Measurements from ENCODE around the gene EHMT1.

Gene EHMT1

GRCh38 chr9:137672907-137673791 lies 54.3 kb downstream of the EHMT1 start:
- H3K79me2 ChIP-seq (ENCODE audit: low read length): peaks cover 84% of the 10 kb centered on the region
- peaks cover 2% of the 10 kb centered on the region for H3K4me1 ChIP-seq (ENCODE audit: low read length)
- 0 out of 2 replicates have a peak, but pooled peaks cover 4% of the 10 kb centered on the region for H3K36me3 ChIP-seq (replicated peaks; ENCODE audit: insufficient read depth, low read length)
- TF ChIP-seq EZH2phosphoT487 (IDR thresholded peaks at IDR 0.05; ENCODE audit: low read length): no peak
- no peak for TF ChIP-seq EZH2 (optimal IDR thresholded peaks at IDR 0.05; ENCODE audit: low read depth, low read length)
- TF ChIP-seq CTCF (IDR thresholded peaks at IDR 0.05; ENCODE audit: low read length): peak; percentile 91
- no peaks in the 10 kb centered on the region for H3K9me2 ChIP-seq (replicated peaks; ENCODE audit: insufficient read depth, low read length)
- no peak overlapping the region for H3K4me3 ChIP-seq (ENCODE audit: low read length)
- no peak overlapping the region for H3K27ac ChIP-seq (ENCODE audit: low read length)
- no peaks in the 10 kb centered on the region for H3K27me3 ChIP-seq (replicated peaks; ENCODE audit: insufficient read depth, low read length)
- H2AFZ ChIP-seq (ENCODE audit: low read length): no peak overlapping the region
- peak; percentile 70 for DNase-seq
- no peak overlapping the region for H3K9ac ChIP-seq (ENCODE audit: low read length)
- H3K9me3 ChIP-seq (replicated peaks; ENCODE audit: insufficient read depth, low read length): no peaks in the 10 kb centered on the region
- H3K4me2 ChIP-seq (ENCODE audit: low read depth, low read length): no peak overlapping the region
- peaks cover 12% of the 10 kb centered on the region for H4K20me1 ChIP-seq (ENCODE audit: insufficient read depth, low read length)
- H3F3A ChIP-seq (ENCODE audit: insufficient read depth, low read length): peaks cover 2% of the 10 kb centered on the region

DNA sequence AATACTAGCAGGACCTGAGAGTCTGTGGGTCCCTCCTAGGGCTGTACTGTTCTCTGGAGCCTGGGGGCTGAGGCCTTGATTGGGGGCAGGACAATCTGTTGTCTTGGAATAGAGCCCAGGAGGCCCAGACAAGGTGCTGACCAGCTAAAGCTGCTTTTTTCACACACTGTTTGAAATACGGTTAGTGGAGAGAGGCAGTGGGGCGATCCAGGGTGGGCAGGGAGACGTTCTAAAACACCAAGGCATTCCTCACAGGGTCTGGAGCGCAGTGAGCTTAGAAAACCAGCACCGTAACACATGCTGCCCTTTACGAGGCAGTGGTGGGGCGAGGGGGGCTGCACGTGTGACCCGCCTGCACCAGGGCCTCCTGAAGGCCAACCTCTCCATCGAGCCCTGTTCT lies 55.1 kb downstream of the EHMT1 start:
- no peaks in the 10 kb centered on the region for H3K9me2 ChIP-seq (replicated peaks; ENCODE audit: insufficient read depth, low read length)

GRCh38 chr9:137674307-137674975 lies 55.6 kb downstream of the EHMT1 start:
- peaks cover 81% of the 10 kb centered on the region for H3K79me2 ChIP-seq (ENCODE audit: low read length)
- no peak overlapping the region for H3K4me2 ChIP-seq (ENCODE audit: low read depth, low read length)
- no peaks in the 10 kb centered on the region for H3K9me3 ChIP-seq (replicated peaks; ENCODE audit: insufficient read depth, low read length)
- H3K9ac ChIP-seq (ENCODE audit: low read length): no peak overlapping the region
- H3K36me3 ChIP-seq (replicated peaks; ENCODE audit: insufficient read depth, low read length): no peaks in the 10 kb centered on the region
- no peaks in the 10 kb centered on the region for H3K27me3 ChIP-seq (replicated peaks; ENCODE audit: insufficient read depth, low read length)
- DNase-seq: no peak
- no peak for TF ChIP-seq EZH2 (optimal IDR thresholded peaks at IDR 0.05; ENCODE audit: low read depth, low read length)
- TF ChIP-seq EZH2phosphoT487 (IDR thresholded peaks at IDR 0.05; ENCODE audit: low read length): no peak
- TF ChIP-seq CTCF (IDR thresholded peaks at IDR 0.05; ENCODE audit: low read length): no peak
- H3K4me3 ChIP-seq (ENCODE audit: low read length): no peak overlapping the region
- no peak overlapping the region for H3K27ac ChIP-seq (ENCODE audit: low read length)
- H3K4me1 ChIP-seq (ENCODE audit: low read length): peaks cover 12% of the 10 kb centered on the region
- peaks cover 12% of the 10 kb centered on the region for H4K20me1 ChIP-seq (ENCODE audit: insufficient read depth, low read length)
- no peak overlapping the region for H2AFZ ChIP-seq (ENCODE audit: low read length)
- H3K9me2 ChIP-seq (replicated peaks; ENCODE audit: insufficient read depth, low read length): no peaks in the 10 kb centered on the region
- peaks cover 13% of the 10 kb centered on the region for H3F3A ChIP-seq (ENCODE audit: insufficient read depth, low read length)

More for the DNA sequence above, 55.1 kb downstream of the EHMT1 start:
- H4K20me1 ChIP-seq (ENCODE audit: insufficient read depth, low read length): peaks cover 12% of the 10 kb centered on the region
- no peak overlapping the region for H3K4me2 ChIP-seq (ENCODE audit: low read depth, low read length)
- peaks cover 8% of the 10 kb centered on the region for H3K4me1 ChIP-seq (ENCODE audit: low read length)
- no peak overlapping the region for H3K4me3 ChIP-seq (ENCODE audit: low read length)
- H3F3A ChIP-seq (ENCODE audit: insufficient read depth, low read length): peaks cover 8% of the 10 kb centered on the region
- H3K27ac ChIP-seq (ENCODE audit: low read length): no peak overlapping the region
- H3K36me3 ChIP-seq (replicated peaks; ENCODE audit: insufficient read depth, low read length): no peaks in the 10 kb centered on the region
- no peaks in the 10 kb centered on the region for H3K9me3 ChIP-seq (replicated peaks; ENCODE audit: insufficient read depth, low read length)
- H2AFZ ChIP-seq (ENCODE audit: low read length): no peak overlapping the region
- H3K27me3 ChIP-seq (replicated peaks; ENCODE audit: insufficient read depth, low read length): no peaks in the 10 kb centered on the region
- H3K79me2 ChIP-seq (ENCODE audit: low read length): peaks cover 82% of the 10 kb centered on the region
- TF ChIP-seq CTCF (IDR thresholded peaks at IDR 0.05; ENCODE audit: low read length) (no peak), EZH2phosphoT487 (IDR thresholded peaks at IDR 0.05; ENCODE audit: low read length) (no peak), EZH2 (optimal IDR thresholded peaks at IDR 0.05; ENCODE audit: low read depth, low read length) (no peak)
- no peak overlapping the region for H3K9ac ChIP-seq (ENCODE audit: low read length)
- DNase-seq: no peak

Measured in MM.1S (cell line).